ENCODE data around the gene NCK2.

Gene NCK2

GRCh38 chr2:105906481-105906880 lies 161.8 kb downstream of the NCK2 start:
- Mint-ChIP-seq H3K27ac (peak overlapping the region; percentile 80), H3K4me1 (peaks cover 43% of the 10 kb centered on the region)

DNA sequence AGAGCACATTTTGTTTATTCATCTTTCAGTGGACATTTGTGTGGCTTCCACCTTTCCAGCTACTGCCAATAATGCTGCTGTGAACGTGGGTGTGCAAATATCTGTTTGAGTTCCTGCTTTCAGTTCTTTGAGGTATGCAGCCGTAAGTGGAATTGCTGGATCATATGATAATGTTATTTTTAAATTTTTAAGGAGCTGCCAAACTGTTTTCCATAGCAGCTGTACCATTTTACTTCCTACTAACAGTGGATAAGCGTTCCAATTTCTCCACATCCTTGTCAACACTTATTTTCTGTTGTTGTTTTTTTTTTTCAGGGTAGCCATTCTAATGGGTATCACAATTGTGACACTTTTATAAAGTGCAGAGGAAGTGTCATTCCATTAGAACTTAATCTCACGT lies 162.5 kb downstream of the NCK2 start:
- peaks cover 43% of the 10 kb centered on the region for H3K4me1 Mint-ChIP-seq
- H3K4me3 Mint-ChIP-seq = no peak overlapping the region
- peak overlapping the region; percentile 80 for H3K27ac Mint-ChIP-seq
- no peak for ATAC-seq
- peaks cover 16% of the 10 kb centered on the region for H3K36me3 Mint-ChIP-seq
- H3K9me3 Mint-ChIP-seq = peaks cover 10% of the 10 kb centered on the region
- H3K27me3 Mint-ChIP-seq = no peaks in the 10 kb centered on the region

More at GRCh38 chr2:105906481-105906880, 161.8 kb downstream of the NCK2 start:
- Mint-ChIP-seq H3K27me3 (no peaks in the 10 kb centered on the region), H3K36me3 (peaks cover 11% of the 10 kb centered on the region), H3K9me3 (peaks cover 8% of the 10 kb centered on the region), H3K4me3 (no peak overlapping the region)
- ATAC-seq = no peak

GRCh38 chr2:105909215-105909614 lies 164.5 kb downstream of the NCK2 start:
- Mint-ChIP-seq H3K9me3 (peaks cover 14% of the 10 kb centered on the region), H3K4me3 (no peak overlapping the region), H3K27me3 (no peaks in the 10 kb centered on the region), H3K4me1 (peaks cover 35% of the 10 kb centered on the region), H3K36me3 (peaks cover 14% of the 10 kb centered on the region), H3K27ac (peak overlapping the region; percentile 52)
- ATAC-seq = no peak

- H3K9me3 Mint-ChIP-seq = peaks cover 20% of the 10 kb centered on the region
- no peaks in the 10 kb centered on the region for H3K27me3 Mint-ChIP-seq
- H3K27ac Mint-ChIP-seq = no peak overlapping the region
These were observed 166.0 kb downstream of the NCK2 start for GRCh38 chr2:105910497-105911238.

DNA sequence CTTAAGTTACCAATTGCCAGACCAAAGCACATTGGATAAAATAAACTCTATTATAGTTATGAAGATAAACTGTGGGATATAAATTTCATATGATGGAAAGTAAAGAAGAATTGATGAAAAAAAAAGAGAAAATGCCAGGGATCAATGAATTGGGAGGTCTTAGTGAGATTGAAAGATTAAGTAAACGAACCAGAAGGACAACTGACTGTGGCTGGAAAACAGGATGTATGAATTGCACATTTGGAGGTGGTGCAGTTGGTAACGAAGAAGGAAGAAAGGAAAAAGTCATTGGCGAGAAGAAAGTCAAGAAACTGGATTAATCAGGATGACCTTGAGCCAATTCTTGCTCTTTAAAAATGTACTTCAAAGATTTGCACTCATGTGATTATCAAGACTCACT lies 166.7 kb downstream of the NCK2 start:
- Mint-ChIP-seq H3K27ac (no peak overlapping the region), H3K4me3 (no peak overlapping the region)
- ATAC-seq = no peak

More at GRCh38 chr2:105910497-105911238, 166.0 kb downstream of the NCK2 start:
- Mint-ChIP-seq H3K36me3 (peaks cover 18% of the 10 kb centered on the region), H3K4me1 (peaks cover 39% of the 10 kb centered on the region), H3K4me3 (no peak overlapping the region)
- ATAC-seq = no peak

DNA sequence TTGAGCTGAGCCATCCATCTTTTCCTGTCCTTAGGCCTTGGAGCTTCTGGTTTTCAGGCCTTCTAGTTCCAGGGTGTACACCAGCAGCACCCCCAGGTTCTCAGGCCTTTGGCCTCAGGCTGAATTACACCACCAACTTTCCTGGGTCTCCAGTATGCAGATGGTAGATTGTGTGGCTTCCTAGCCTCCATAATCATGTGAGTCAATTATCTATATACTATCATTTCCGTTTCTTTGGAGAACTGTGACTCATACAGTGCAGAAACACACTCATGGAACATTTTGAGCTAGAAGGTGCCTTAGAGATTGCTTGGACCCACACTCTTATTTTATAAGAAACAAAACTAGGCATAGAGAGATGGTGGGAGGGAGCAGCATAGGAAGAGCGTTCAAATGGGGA lies 167.4 kb downstream of the NCK2 start:
- Mint-ChIP-seq H3K4me3 (no peak overlapping the region), H3K9me3 (peaks cover 20% of the 10 kb centered on the region), H3K4me1 (peaks cover 35% of the 10 kb centered on the region), H3K36me3 (peaks cover 18% of the 10 kb centered on the region), H3K27ac (no peak overlapping the region), H3K27me3 (no peaks in the 10 kb centered on the region)
- ATAC-seq = no peak

More for the DNA sequence above, 166.7 kb downstream of the NCK2 start:
- Mint-ChIP-seq H3K27me3 (no peaks in the 10 kb centered on the region), H3K4me1 (peaks cover 40% of the 10 kb centered on the region), H3K9me3 (peaks cover 20% of the 10 kb centered on the region), H3K36me3 (peaks cover 18% of the 10 kb centered on the region)

DNA sequence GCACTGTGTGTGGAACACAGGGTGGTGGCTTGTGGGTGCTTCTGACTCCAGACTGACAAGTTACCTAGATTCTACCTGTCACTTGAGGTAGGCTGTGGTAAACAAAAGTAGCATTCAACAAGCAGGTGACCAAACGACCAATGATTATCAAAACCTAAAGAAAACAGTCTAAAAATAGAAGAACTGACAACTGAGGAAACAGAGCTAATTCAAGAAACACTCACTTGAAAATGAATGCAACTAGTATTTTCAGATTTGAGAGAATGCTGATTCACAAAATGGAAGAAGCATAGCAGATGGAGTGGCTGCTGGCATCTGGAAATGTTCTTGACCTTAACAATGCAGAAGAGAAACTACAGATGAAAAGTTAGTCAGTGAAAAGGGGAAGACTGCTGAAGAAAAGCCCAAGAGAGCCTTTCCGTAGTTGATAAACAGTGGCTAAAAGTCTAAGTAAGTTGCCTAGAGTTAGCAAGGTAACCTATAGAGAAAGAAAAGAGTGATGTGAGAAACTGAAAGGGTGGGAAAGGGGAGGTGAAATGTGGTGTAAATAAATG lies 170.4 kb downstream of the NCK2 start:
- Mint-ChIP-seq H3K4me1 (peaks cover 30% of the 10 kb centered on the region), H3K4me3 (no peak overlapping the region), H3K36me3 (peaks cover 18% of the 10 kb centered on the region), H3K27ac (peak overlapping the region; percentile 67), H3K9me3 (peaks cover 15% of the 10 kb centered on the region), H3K27me3 (no peaks in the 10 kb centered on the region)
- peak; percentile 94 for ATAC-seq

DNA sequence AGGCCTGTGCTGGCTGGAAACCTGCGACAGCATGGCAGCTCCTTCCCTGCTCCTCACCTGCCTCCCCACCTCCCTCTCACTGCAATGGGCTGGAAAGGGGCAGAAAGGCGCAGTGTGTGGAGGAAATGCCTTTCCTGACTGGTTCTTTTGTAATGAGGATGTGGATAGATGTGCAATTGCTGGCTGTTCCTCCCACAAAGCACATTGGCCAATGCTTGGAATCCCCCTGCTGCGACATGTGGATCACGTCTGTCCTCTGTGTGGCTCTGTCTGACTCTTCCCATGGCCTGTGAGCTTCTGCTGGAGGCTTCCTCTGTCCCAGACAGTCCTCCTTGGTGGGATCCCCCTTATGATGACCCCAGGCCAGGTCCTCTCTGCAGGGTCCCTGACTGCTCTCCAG lies 172.5 kb downstream of the NCK2 start:
- Mint-ChIP-seq H3K4me1 (peaks cover 30% of the 10 kb centered on the region), H3K9me3 (peaks cover 18% of the 10 kb centered on the region), H3K4me3 (no peak overlapping the region), H3K27ac (peak overlapping the region; percentile 57), H3K27me3 (no peaks in the 10 kb centered on the region), H3K36me3 (peaks cover 23% of the 10 kb centered on the region)
- no peak for ATAC-seq

GRCh38 chr2:105917688-105918087 lies 173.0 kb downstream of the NCK2 start:
- peaks cover 30% of the 10 kb centered on the region for H3K4me1 Mint-ChIP-seq
- peaks cover 18% of the 10 kb centered on the region for H3K9me3 Mint-ChIP-seq
- no peak for ATAC-seq
- H3K27me3 Mint-ChIP-seq = no peaks in the 10 kb centered on the region
- no peak overlapping the region for H3K4me3 Mint-ChIP-seq
- H3K27ac Mint-ChIP-seq = peak overlapping the region; percentile 57
- H3K36me3 Mint-ChIP-seq = peaks cover 24% of the 10 kb centered on the region

DNA sequence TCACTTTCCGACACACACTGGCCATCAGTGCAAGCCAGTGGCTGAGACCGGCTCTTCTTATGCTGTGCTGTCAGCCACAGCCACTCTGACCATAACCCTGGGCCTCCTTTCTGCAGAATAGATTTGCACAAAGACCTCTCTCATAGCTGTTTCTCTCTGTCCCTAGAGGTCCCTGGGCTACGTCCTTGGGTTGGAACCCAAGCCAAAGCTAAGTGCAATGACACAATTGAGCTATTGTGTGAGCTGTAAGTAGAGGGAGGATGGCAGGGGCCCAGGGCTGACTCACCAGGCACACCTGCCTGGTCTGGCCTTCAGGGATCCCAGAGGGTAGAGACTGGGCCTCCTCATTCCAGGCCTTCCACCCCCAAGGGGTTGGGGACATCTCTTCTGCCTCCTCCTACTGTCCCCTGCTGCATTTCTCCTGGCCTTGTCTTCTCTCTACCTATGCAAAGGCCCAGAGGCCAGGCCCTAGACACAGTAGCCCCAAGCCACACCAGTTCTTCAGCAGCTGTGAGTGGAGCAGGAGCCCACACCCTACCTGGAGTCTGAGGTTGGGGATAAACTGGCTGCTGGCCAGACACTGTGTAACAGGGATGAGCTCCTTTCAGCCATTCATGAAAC lies 174.6 kb downstream of the NCK2 start:
- H3K27me3 Mint-ChIP-seq = no peaks in the 10 kb centered on the region
- H3K4me3 Mint-ChIP-seq = no peak overlapping the region
- H3K27ac Mint-ChIP-seq = no peak overlapping the region
- H3K36me3 Mint-ChIP-seq = peaks cover 21% of the 10 kb centered on the region
- H3K4me1 Mint-ChIP-seq = peaks cover 27% of the 10 kb centered on the region
- no peak for ATAC-seq
- H3K9me3 Mint-ChIP-seq = peaks cover 14% of the 10 kb centered on the region

DNA sequence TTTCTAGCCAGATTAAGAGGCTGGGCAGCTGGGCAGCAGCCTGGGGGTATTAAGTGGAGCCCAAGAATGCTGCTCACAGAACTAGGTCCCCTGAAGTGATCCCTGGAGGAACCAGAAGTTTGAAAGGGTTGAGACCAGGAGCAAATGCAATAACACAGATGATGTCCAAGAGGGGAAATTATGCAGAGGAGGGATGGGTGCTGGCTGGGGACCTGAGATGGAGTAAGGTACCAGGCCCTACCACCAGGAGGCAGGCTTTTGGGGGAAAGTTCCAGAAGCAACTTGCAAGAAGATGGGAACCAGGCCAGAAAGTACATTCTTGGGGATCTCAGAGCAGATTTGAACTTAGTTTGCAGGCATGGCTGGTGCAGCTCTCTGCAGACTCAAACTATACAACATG lies 175.1 kb downstream of the NCK2 start:
- Mint-ChIP-seq H3K36me3 (peaks cover 19% of the 10 kb centered on the region), H3K27me3 (no peaks in the 10 kb centered on the region), H3K4me3 (no peak overlapping the region), H3K27ac (no peak overlapping the region), H3K9me3 (peaks cover 12% of the 10 kb centered on the region), H3K4me1 (peaks cover 24% of the 10 kb centered on the region)
- ATAC-seq = no peak

GRCh38 chr2:105924271-105924670 lies 179.6 kb downstream of the NCK2 start:
- no peak overlapping the region for H3K27ac Mint-ChIP-seq
- H3K9me3 Mint-ChIP-seq = peaks cover 10% of the 10 kb centered on the region
- no peak overlapping the region for H3K4me3 Mint-ChIP-seq
- peaks cover 19% of the 10 kb centered on the region for H3K36me3 Mint-ChIP-seq
- no peaks in the 10 kb centered on the region for H3K27me3 Mint-ChIP-seq
- ATAC-seq = no peak
- H3K4me1 Mint-ChIP-seq = no peaks in the 10 kb centered on the region

DNA sequence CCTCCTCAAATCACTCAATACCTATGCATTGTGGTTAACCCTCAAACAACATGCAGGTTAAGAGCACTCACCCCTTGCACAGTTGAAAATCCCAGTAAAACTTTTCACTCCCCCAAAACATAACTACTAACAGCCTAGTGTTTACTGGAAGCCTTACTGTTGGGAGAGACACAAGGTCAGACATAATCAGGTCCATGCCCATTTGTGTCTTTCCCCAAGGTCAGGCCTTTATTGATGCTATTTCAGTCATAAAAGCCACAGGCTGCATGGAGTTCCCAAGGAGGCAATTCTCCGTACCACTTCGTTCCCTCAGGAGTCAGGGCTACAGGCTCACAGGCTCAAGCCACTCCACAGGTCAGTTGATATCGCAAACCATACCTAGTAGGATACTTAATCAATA lies 180.2 kb downstream of the NCK2 start:
- Mint-ChIP-seq H3K4me3 (no peak overlapping the region), H3K27me3 (no peaks in the 10 kb centered on the region), H3K36me3 (peaks cover 19% of the 10 kb centered on the region), H3K4me1 (no peaks in the 10 kb centered on the region), H3K27ac (no peak overlapping the region), H3K9me3 (peaks cover 10% of the 10 kb centered on the region)
- no peak for ATAC-seq

- Mint-ChIP-seq H3K36me3 (peaks cover 17% of the 10 kb centered on the region), H3K4me1 (no peaks in the 10 kb centered on the region), H3K9me3 (peaks cover 10% of the 10 kb centered on the region), H3K27me3 (no peaks in the 10 kb centered on the region), H3K4me3 (no peak overlapping the region), H3K27ac (no peak overlapping the region)
- no peak for ATAC-seq
These were observed 180.7 kb downstream of the NCK2 start for GRCh38 chr2:105925390-105925789.

- peak; percentile 53 for ATAC-seq
- Mint-ChIP-seq H3K27ac (no peak overlapping the region), H3K36me3 (peaks cover 3% of the 10 kb centered on the region), H3K4me1 (no peaks in the 10 kb centered on the region), H3K27me3 (no peaks in the 10 kb centered on the region), H3K9me3 (peaks cover 2% of the 10 kb centered on the region), H3K4me3 (no peak overlapping the region)
These were observed 182.4 kb downstream of the NCK2 start for GRCh38 chr2:105926960-105927678.
